ENCODE data around the gene ANXA8. TPM values are rescaled to one million over a fixed set of nuclear protein-coding genes. Genes with fewer than 3 reads are reported as not detected.

Gene ANXA8
- total RNA-seq, 1 experiment from 2014 or later, result 0.88 TPM

DNA sequence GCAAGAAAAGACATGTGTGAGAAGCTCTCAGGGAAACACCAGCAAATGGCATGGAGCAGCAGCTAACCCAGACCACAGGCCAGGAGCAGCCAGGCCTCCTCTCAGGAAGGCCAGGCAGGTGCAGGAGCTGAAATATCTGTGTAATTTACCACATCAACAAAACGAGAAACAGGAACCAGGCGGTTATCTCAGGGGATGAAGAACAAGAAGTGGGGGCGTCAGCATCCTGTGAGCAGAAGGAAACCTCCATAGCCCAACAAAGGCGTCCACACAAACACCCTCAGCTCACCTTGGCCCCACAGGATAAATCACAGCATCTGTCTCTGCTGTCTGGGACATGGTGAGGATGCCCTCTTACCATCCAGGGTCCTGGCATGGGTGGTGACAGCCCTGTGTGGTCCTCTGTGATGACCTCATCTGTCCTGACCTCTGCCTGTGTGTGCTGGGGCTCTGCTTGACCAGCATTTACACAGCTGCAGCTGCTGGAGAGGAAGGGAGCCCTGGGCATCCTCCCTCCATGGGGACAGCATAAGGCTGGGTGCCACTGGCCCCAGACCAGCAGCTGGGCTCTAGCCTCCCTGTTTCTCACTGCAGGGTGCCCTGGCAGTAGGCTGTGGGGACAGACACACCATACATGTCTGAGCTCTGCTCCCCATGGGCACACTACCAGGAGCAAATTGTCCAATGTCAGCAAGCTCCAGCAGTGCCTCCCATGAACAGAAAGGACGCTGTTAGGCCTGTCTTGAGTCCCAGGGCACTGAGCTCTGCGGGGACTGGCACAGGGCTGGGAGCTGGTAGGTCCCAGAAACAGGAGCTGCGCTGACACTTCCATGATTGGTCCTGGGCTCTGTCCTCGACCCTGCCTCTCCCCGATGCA lies 34.6 kb downstream of the ANXA8 start:
- no peak for DNase-seq (ENCODE audit: low read depth)

DNA sequence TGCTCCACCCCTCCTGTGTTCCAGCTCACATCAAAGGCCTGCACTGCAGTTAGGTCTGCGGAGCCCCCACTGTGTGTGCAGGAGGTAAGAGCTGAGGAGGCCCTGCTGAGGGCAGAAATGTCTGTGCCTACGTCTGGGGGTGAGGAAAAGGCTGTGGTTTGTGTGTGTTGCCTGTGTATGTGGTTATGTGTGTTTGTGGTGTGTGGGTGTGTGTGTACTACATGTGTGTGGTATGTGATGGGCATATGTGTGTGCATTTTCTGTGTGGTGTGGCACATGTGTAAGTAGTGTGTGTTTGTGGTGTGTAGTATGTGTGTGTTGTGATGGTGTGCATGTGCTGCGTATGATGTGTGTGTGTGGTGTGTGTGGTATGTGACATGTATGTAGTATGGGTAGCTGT lies 36.2 kb downstream of the ANXA8 start:
- DNase-seq (ENCODE audit: low read depth), result no peak

- no peak for DNase-seq (ENCODE audit: low read depth)
These were observed 36.7 kb downstream of the ANXA8 start for GRCh38 chr10:47447209-47447608.

DNA sequence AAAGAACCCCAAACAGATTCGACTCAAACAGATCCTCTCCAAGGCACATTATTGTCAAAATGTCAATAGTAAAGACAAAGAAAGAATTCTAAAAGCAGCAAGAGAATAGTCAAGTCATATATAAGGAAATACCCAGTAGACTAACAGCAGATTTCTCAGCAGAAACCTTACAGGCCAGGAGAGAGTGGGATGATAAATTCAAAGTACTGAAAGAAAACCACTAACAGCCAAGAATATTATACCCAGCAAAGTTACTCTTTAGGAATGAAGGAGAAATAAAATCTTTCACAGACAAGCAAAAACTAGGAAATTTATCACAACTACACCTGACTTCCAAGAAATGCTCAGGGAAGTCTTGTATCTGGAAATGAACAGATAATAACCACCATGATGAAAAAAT lies 38.2 kb downstream of the ANXA8 start:
- DNase-seq (ENCODE audit: low read depth), result no peak

DNA sequence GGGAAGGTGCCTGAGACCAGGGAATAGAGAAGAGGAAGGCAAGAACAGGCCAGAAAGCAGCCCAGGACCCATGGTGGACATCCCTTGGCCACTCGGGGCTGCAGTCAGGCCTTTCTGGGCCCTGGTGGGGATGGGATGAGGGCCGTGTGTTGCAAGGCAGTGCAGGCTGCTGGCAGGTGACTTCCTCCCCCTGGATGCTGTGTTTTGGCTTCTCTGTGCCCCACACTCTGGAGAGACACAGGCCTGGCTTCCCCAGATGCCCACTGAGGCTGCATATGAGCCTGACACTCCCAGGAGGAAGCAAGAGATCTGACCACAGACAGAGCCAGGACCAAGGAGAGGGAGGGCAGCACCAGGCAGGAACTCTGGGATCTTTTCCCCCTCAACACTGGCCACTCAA lies 39.9 kb downstream of the ANXA8 start:
- DNase-seq (ENCODE audit: low read depth), result no peak

DNA sequence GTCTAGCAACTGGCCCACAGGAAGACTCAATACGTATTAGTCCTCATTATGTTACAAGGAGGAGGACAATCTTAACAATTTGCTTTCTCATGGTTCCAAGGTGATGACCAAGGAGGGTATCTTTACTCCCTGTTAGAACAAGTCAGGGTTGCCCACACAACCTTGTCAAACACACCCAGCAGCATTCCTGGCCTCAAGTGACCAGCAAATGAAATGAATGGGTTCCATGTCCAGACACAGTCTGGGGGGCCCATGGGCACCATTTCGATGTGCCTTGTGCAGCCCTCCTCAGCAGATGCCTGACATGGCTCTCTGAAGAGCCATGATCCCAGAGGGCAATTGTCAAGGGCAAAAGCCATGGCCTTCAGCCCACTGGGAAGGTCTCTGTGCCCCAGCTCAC lies 40.8 kb downstream of the ANXA8 start:
- no peak for DNase-seq (ENCODE audit: low read depth)

- DNase-seq (ENCODE audit: low read depth), result no peak
These were observed 41.6 kb downstream of the ANXA8 start for GRCh38 chr10:47442351-47442750.

- no peak for DNase-seq (ENCODE audit: low read depth)
These were observed 42.0 kb downstream of the ANXA8 start for GRCh38 chr10:47441938-47442337.

- DNase-seq (ENCODE audit: low read depth), result no peak
These were observed 43.7 kb downstream of the ANXA8 start for GRCh38 chr10:47440207-47440606.

DNA sequence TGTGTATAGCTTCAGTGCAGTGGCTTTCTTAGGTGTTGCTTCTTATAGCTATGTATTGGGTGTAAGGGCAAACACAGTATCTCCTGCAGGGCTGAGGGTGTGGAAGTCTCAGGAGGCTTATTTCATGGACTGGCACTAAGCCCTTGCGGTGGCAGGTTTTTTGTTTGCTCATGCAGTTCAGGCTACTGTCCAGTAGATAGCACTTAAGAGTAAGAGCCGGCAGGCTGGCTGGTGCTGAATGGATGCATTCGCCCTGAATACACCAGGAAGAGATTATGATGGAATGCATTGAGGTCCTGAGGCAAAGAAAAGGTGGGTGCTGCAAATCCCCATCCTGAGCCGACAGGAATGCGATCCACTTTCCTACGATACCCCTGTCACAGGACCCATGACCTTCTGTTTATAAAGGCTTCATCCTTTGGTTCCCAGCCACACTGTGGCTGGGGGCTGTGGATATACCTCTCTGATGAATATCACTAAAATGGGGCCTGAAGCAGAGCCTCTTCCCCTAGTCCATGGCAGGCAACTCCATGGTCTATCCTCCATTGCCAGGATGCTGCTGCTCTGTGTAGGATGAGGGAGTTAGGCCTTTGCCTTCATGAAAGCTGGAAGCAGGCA lies 44.9 kb downstream of the ANXA8 start:
- peak; percentile 67 for DNase-seq (ENCODE audit: low read depth)

DNA sequence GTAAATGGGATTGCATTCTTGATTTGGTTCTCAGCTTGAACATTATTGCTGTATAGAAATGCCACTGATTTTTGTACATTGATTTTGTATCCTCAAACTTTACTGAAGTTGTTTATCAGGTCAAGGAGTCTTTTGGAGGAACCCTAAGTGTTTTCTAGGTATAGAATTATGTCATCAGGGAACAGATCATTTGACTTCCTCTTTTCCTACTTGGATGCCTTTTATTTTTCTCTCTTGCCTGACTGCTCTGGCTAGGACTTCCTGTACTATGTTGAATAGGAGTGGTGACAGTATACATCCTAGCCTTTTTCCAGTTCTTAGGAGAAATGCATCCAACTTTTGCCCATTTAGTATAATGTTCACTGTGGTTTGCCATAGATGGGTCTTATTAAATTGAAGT lies 48.8 kb downstream of the ANXA8 start:
- DNase-seq (ENCODE audit: low read depth), result no peak

DNA sequence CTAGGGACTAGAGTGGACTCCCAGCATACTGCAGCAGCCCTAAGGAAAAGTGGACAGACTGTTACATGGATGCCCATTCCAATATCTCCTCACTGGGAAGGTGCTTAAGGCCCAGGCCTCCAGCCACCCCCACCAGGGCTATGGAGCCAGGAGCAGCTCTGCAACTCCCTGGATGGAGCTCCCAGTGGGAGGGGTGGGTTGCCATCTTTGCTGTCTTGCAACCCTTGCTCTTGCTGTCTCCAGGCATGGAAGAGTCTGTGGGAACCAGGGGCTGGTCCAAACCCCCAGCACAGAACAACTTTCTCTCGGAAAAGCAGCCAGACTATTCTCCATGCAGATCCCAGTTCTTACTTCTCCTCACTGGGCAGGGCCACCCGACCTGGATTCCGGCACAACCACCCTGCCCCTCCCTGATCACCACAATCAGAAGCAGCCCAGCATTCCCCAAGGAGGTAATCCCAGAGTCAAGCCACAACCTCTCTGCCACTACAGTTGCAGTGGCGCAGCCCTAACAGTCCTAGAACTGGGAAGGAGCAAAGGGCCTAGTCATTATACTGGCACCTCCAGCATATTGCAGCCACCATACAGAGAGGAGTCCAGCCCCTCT lies 58.0 kb downstream of the ANXA8 start:
- no peak for DNase-seq (ENCODE audit: low read depth)

DNA sequence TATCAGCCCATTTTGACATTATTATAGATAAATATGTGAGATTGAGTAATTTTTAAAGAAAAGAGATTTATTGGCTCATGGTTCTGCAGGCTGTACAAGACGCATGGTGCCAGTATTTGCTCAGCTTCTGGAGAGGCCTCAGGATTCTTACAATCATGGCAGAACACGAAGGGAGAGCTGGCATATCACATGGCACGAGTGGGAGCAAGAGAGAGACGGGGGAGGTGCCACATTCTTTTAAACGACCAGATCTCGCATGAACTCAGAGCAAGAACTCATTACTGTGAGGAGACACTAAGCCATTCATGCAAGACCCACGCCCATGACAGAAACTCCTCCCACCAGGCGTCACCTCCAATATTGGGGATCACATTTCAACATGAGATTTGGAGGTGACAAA lies 59.7 kb downstream of the ANXA8 start:
- DNase-seq (ENCODE audit: low read depth), result no peak

DNA sequence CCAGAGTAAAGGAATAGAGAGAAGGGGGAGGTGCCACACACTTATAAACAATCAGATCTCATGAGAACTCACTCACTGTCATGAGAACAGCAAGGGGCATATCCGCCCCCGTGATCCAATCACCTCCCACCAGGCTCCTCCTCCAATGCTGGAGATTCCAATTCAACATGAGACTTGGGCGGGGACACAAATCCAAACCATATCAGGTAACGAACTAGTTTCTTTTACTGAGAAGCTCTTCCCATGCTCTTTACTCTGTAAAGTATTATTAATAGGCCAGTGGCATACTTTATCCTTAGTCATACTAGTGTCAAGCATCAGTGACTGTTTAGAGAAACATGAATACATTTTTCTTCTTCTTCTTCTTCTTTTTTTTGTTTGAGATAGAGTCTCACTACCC lies 60.4 kb downstream of the ANXA8 start:
- DNase-seq (ENCODE audit: low read depth), result no peak

DNA sequence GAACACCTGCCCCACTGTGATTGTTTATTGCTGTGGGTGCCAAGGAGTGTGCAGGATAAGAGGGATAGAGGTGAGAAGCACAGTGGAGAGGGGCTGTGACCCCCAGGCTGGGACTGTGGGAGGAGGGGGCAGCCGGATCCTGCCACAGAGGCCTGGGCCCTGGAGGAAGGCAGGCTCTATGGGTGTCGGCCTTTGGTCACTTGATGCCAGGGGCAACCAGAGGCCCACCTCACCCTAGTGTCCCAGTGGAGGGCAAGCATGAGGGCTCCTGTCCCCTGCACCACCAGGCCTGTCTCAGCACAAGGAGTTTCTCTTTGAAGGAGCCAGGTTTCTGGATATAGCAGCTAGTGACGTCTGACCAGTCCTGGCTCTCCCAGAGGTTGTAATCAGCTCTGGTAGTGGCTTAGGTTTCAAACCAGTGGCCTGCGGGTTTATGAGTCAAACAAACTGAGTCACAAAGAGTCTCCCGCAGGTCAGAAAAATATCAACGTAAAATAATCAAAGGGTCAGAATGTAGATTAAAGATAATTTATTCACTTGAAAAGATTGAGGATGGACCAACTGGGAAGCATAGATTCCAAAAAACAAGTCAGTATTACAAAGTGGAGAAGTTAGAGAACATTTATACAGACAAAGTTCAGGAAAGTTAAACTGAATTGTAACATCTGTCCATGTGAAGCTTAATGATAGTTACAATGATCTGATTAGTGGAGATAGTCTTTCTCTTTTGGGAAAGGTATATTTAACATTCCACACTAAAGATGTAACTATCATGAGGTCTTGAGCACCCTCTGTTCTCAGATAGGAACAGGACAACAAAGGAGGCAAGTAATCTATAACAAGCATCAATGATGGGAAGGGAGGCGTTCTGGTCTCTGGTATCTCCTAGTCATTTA lies 62.6 kb downstream of the ANXA8 start:
- DNase-seq (ENCODE audit: low read depth), result peak; percentile 83

DNA sequence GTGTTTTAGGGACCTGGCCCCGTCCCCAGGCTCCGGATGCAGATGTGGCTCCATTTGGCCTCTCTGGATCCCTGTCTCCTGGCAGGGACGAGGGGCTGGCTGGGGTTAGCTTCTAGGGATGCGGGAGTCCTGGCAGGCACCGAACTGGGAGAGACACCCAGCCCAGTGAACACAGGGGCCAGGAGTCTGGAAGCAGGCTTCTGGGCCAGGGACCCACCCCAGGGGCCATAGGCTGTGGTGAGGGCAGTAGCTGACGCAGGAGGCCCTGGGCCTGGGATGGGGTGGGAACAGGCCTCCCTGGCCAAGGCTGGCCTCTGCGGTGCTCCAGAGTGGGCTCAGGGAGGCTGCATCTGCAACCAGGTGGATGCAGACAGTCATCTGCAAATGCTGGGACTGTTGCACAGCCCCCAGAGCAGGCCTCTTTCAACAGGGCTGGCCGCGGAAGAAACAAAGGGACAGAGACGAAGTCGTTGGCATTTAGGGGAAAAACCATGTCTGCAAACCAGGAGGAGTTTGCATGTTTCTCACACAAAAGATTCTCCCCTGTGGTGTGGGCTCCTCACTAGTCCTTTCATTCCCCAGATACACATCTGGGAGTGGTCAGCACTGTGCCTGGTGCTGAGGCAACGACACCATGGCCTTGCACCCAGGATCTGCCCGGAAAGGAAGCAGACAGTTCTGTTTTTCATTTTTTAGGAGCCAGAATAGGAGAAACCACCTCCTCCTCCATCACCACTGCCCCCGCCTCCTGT lies 63.4 kb downstream of the ANXA8 start:
- DNase-seq (ENCODE audit: low read depth), result no peak

DNA sequence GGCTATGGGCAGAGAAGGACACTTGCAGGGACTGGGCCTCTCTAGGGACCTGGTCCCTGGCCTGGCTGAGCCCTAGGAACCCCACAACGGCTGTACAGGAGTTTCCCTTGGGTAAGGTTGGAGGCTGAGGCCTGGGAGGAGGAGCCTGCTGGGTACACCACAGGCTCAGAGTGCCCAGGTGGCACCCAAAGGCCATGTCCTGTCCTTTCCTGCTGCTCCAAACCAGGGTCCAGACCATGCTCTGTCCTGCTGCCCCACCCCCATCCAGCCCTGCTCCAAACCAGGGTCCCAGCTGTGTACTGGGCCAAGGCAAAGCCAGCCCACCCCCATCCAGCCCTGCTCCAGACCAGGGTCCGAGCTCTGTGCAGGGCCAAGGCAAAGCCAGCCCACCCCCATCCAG lies 64.5 kb downstream of the ANXA8 start:
- no peak for DNase-seq (ENCODE audit: low read depth)

- DNase-seq (ENCODE audit: low read depth), result no peak
These were observed 64.9 kb downstream of the ANXA8 start for GRCh38 chr10:47418966-47419365.

- no peak for DNase-seq (ENCODE audit: low read depth)
These were observed 65.6 kb downstream of the ANXA8 start for GRCh38 chr10:47418321-47418720.

Data from HT1080 (cell line).